ENCODE measurements around the gene ZW10.
A peak's percentile ranks its signal among the peaks of the same experiment; 100 is the strongest.

The ZW10 gene

GRCh38 chr11:113698515-113698914 is 75.0 kb downstream of the ZW10 start:
- DNase-seq (ENCODE audit: low spot score), result no peak

- no peak for DNase-seq (ENCODE audit: low spot score)
These were observed 75.6 kb downstream of the ZW10 start for GRCh38 chr11:113697756-113698407.

- no peak for DNase-seq (ENCODE audit: low spot score)
These were observed 76.4 kb downstream of the ZW10 start for GRCh38 chr11:113697111-113697510.

GRCh38 chr11:113695207-113695606 is 78.3 kb downstream of the ZW10 start:
- DNase-seq (ENCODE audit: low spot score), result no peak

GRCh38 chr11:113694390-113694789 is 79.1 kb downstream of the ZW10 start:
- no peak for DNase-seq (ENCODE audit: low spot score)

DNA sequence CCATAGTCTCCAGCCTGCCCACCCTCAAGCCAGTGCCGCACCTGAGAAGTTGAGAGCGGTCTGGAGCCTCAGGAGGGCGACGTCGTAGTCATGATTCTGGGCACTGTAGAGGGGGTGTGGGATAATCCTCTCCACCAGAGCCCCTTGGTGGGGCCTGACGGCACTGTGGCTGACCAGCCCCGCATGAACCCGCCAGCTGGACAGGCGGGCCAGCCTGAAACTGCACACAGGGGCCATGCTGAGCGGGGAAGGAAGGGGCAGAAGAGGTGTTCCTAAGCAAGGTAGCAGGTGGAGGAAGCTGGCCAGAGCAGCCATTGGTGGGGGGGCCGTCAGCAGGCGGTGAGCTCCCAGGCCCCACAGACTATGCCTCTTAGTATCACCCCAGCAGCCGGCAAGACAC is 80.5 kb downstream of the ZW10 start:
- no peak for DNase-seq (ENCODE audit: low spot score)

DNA sequence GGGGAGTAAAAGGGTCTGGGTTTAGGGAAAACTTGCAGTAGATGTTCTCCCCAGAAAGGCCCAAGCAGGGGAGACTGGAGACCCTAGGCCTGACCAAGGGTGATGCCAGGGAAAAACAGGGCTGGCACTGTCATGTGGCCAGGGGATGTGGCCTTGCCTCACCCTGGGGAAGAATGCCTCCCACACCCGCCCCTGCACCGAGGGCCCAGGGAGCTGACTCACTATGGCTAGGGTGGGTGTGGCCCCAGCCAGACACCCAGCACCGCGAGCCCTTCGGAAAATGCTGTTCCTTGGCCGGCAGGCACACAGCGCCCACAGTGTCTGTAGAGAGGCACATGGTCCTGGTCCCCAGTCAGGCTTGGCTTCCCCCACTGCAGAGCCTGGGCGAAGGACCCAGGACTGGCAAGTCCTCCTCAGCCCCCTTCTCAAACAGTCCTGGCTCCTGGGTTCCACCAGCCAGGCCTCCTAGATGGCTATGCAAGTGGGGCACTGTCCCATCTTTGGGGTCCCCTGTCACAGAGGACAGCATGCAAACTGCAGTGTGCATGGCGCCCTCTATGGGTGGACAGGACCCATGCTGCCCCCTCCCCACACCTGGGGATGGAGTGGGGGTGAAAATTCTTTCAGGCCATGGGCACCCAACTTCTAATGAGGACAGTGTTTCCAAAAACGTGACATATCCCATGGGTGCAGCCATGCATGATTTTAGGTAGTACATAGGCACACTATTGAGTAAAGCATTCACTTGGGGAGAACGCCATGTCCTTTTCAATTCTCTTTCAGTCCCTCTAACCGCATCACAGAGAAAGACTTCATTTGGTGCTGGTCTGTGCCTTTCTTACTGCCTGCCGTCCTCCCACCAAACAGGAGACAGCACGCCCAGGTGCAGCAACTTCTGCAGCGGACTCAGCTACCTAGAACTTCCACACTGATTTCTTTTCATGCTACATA is 82.6 kb downstream of the ZW10 start:
- peak; percentile 5 for DNase-seq (ENCODE audit: low spot score)

DNA sequence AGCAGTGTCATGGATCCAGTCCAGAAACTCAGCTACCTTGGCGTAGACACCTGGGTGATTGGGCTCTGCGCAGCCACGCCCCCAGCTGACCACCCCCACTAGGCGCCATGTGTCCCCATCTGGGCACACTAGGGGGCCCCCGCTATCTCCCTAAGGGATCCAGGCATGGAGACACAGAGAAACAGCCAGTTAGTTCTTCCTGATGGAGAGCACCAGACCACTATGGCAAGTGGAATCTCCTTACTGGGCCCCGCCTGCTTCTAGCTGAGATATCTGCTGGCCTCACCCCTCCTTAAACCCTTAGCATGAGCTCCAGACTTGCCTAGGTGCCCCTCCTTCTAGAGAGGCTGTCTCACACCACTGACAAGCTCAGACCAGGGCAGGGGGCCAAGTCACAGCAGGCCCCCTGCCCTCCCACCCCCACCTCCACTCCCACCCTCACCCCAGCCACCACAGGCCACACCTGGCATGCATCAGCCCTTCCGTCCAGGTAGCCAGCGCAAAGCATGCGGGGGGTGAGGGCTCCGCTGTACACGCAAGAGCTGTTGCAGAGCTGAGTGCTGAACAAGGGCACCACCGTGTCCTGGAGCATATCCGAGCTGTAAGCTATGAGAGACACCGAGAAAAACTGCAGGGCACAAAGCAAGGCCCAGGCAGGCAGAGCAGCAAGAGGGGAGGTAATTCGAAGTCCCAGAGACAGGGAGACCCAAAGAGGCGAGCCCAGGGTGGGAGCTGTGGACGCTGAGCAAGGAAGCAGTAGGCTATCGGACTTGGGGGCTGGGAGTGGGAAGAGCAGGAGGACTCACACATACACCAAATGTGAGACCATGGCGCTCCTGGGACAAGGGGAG is 83.5 kb downstream of the ZW10 start:
- no peak for DNase-seq (ENCODE audit: low spot score)

DNA sequence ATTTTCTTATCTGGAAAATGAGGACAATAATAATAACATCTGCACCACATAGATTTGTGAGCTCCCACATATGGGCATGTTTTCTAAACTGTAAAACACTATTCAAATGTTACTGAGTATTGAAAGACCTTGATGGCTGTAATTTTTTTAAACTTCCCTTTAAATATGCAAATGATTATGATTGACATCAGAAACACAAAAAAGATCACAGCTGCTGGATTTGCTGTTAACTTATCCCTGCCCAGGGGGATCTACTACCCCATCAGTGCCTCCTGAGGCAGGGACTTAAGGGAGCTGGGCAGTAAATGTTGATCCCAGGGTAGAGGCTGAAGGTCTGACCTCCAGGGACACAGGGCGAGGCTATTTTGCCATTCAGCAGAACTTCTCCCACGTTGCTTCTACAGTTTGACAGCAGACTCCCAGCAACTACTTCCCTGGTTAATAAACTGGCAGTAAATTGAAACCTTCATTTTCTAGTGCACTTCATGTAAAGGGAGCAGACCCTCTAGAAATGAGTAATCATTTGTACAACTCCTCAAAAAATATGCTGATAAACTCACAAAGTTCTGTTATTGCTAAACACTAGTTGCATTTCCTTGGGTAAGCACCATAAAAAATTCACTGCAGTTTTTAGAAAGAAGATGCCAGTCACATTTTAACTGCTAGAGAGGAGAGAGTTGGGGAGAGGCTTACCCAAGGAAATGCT is 87.7 kb downstream of the ZW10 start:
- DNase-seq (ENCODE audit: low spot score), result no peak

GRCh38 chr11:113684496-113684895 is 89.0 kb downstream of the ZW10 start:
- no peak for DNase-seq (ENCODE audit: low spot score)

- DNase-seq (ENCODE audit: low spot score), result no peak
These were observed 89.9 kb downstream of the ZW10 start for GRCh38 chr11:113683481-113684046.

Measured in cerebellar cortex (tissue), 1 donor.